ENCODE results near the gene NDUFA13.

The NDUFA13 gene

GRCh38 chr19:19475849-19476828 is 39.9 kb upstream of the NDUFA13 start:
- no peak for DNase-seq (ENCODE audit: extremely low read depth, low read depth)
- no peak overlapping the region for H3K4me3 ChIP-seq (replicated peaks; ENCODE audit: low read depth, low read length)
- peak; percentile 49 for TF ChIP-seq CTCF (IDR thresholded peaks at IDR 0.05; ENCODE audit: low read depth, low read length, missing control alignments)

GRCh38 chr19:19477705-19478383 is 38.2 kb upstream of the NDUFA13 start:
- no peak for TF ChIP-seq CTCF (IDR thresholded peaks at IDR 0.05; ENCODE audit: low read depth, low read length, missing control alignments)
- no peak for DNase-seq (ENCODE audit: extremely low read depth, low read depth)
- no peak overlapping the region for H3K4me3 ChIP-seq (replicated peaks; ENCODE audit: low read depth, low read length)

GRCh38 chr19:19480688-19481087 is 35.3 kb upstream of the NDUFA13 start:
- no peak for DNase-seq (ENCODE audit: extremely low read depth, low read depth)
- no peak overlapping the region for H3K4me3 ChIP-seq (replicated peaks; ENCODE audit: low read depth, low read length)
- no peak for TF ChIP-seq CTCF (IDR thresholded peaks at IDR 0.05; ENCODE audit: low read depth, low read length, missing control alignments)

GRCh38 chr19:19482809-19483596 is 33.0 kb upstream of the NDUFA13 start:
- no peak for DNase-seq (ENCODE audit: extremely low read depth, low read depth)
- no peak for TF ChIP-seq CTCF (IDR thresholded peaks at IDR 0.05; ENCODE audit: low read depth, low read length, missing control alignments)

GRCh38 chr19:19485161-19485997 is 30.6 kb upstream of the NDUFA13 start:
- no peak for TF ChIP-seq CTCF (IDR thresholded peaks at IDR 0.05; ENCODE audit: low read depth, low read length, missing control alignments)
- no peak for DNase-seq (ENCODE audit: extremely low read depth, low read depth)
- H3K4me3 ChIP-seq (replicated peaks; ENCODE audit: low read depth, low read length): no peak overlapping the region

More at GRCh38 chr19:19482809-19483596, 33.0 kb upstream of the NDUFA13 start:
- H3K4me3 ChIP-seq (replicated peaks; ENCODE audit: low read depth, low read length): no peak overlapping the region

GRCh38 chr19:19485998-19486290 is 30.1 kb upstream of the NDUFA13 start:
- TF ChIP-seq CTCF (IDR thresholded peaks at IDR 0.05; ENCODE audit: low read depth, low read length, missing control alignments): no peak
- no peak overlapping the region for H3K4me3 ChIP-seq (replicated peaks; ENCODE audit: low read depth, low read length)
- DNase-seq (ENCODE audit: extremely low read depth, low read depth): no peak
